Glomerular visceral epithelial cell (primary cell): ENCODE measurements around the gene DUS1L.

Source experiments
- DNase-seq: peaks from one replicate; pipeline ENCODE4 v3.0.0-alpha.2; 2016; ENCODE audit errors: extremely low spot score

Gene DUS1L

GRCh38 chr17:82087961-82088837 is 22.6 kb upstream of the DUS1L start:
- no peak for DNase-seq

- DNase-seq: no peak
Observed at GRCh38 chr17:82086941-82087906, 21.6 kb upstream of the DUS1L start.

GRCh38 chr17:82085931-82086764 is 20.5 kb upstream of the DUS1L start:
- DNase-seq: no peak

GRCh38 chr17:82085031-82085861 is 19.6 kb upstream of the DUS1L start:
- no peak for DNase-seq

GRCh38 chr17:82084373-82085030 is 18.9 kb upstream of the DUS1L start:
- DNase-seq: no peak

- no peak for DNase-seq
Observed at GRCh38 chr17:82083533-82084359, 18.1 kb upstream of the DUS1L start.

- DNase-seq: no peak
Observed at GRCh38 chr17:82083009-82083408, 17.4 kb upstream of the DUS1L start.

- DNase-seq: no peak
Observed at GRCh38 chr17:82082456-82082855, 16.9 kb upstream of the DUS1L start.

GRCh38 chr17:82081966-82082365 is 16.4 kb upstream of the DUS1L start:
- DNase-seq: no peak

- DNase-seq: no peak
Observed at GRCh38 chr17:82081546-82081945, 15.9 kb upstream of the DUS1L start.

GRCh38 chr17:82080789-82081464 is 15.3 kb upstream of the DUS1L start:
- DNase-seq: no peak

GRCh38 chr17:82080048-82080788 is 14.6 kb upstream of the DUS1L start:
- DNase-seq: no peak

GRCh38 chr17:82079001-82079677 is 13.5 kb upstream of the DUS1L start:
- no peak for DNase-seq

- DNase-seq: no peak
Observed at GRCh38 chr17:82078433-82078832, 12.8 kb upstream of the DUS1L start.

GRCh38 chr17:82077617-82078358 is 12.2 kb upstream of the DUS1L start:
- no peak for DNase-seq

- DNase-seq: no peak
Observed at GRCh38 chr17:82076785-82077591, 11.4 kb upstream of the DUS1L start.
